HG03520 (cell line): Measurements from ENCODE around the gene NSMF.
A peak's percentile ranks its signal among the peaks of the same experiment; 100 is the strongest.
"Not testable (repeated sequence)": the region's sequence is repeated elsewhere in the genome, so short reads cannot be mapped to it uniquely, and the experiment has no call there.

Experiments
- ATAC-seq: cut with Tn5 transposase; IDR thresholded peaks from one replicate; pipeline ENCODE4 v1.9.1; 2021; ENCODE audit warnings: mild to moderate bottlenecking, moderate library complexity; ENCODE audit not compliant: unreplicated experiment

The NSMF gene

DNA sequence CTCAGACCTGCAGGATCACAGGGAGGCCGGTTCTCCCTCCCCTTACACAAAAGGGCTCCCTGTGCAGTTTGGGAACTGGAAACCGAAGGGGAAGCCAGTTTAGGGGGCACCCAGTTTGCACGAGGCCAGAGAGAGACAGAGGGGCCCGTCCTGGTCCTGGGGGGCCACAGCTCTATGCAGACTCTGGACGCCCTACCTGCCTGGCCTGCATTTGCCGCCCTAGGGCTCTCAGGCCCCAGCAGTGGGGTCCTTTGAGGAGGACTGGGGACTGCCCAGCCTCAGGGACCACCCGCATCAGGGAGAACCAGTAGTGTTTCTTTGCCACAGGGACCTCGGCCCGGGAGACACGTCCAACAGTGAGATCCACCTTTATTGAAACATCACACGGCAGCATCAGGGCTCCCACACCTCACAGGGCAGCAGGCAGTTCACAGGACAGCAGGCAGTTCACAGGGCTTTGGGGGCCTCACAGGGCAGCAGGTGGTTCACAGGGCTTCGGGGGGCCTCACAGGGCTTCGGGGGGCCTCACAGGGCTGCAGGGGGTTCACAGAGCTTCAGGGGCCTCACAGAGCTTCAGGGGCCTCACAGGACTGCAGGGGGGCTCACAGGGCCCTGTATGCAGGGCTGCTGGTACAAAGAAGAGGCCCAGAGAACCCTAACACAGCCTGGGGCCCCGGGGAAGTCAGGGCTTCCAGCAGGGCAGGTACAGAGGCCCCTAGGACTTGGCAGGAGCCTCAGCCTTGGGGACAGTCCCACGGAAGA, 648 bp upstream of the NSMF start:
- ATAC-seq: no peak

DNA sequence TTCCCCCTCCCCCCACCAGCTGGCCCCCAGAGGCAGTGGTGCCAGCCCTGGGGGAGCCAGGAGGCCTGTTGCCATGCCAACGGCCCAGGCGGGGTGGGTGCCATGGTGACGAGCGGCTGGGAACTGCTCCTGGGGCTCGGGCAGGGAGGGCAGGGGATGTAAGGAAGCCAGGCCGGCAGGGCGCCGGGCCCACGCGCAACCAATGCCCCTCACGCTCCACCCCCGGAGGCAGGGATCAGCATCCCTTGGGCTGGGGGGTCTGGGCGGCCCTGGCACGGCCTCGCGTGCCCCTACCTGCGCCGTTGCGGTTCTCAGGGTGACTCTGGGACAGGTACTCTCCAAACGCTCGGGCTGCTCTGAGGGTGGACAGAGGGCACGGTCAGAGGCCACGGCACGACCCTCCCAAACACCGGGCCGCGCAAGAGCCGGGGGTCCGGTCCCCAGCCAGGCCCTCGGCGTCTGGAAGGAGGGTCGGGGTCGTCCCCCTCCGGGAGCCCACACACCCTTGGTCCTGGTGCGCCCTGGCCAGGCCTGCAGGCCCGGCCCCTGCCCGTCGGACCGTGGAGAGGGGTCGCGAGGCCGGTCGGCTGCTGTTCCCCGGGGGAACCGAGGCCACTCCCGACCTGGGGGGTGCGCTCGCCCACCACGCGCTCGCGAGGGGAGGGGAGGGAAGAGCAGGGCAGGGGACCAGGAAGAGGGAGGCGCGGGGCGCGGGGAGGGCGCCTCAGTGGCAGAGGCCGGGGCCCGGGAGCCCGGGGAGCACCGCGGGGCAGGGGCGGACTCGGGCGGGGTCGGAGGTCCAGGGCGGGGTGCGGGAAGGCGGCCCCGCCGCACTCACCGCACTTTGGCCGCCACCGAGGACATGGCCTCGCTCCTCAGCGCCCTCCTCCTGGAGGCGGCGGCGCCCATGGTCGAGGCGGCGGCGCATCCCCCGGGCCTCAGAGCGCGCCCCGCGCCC, 661 bp downstream of the NSMF start:
- peak; percentile 10 for ATAC-seq

DNA sequence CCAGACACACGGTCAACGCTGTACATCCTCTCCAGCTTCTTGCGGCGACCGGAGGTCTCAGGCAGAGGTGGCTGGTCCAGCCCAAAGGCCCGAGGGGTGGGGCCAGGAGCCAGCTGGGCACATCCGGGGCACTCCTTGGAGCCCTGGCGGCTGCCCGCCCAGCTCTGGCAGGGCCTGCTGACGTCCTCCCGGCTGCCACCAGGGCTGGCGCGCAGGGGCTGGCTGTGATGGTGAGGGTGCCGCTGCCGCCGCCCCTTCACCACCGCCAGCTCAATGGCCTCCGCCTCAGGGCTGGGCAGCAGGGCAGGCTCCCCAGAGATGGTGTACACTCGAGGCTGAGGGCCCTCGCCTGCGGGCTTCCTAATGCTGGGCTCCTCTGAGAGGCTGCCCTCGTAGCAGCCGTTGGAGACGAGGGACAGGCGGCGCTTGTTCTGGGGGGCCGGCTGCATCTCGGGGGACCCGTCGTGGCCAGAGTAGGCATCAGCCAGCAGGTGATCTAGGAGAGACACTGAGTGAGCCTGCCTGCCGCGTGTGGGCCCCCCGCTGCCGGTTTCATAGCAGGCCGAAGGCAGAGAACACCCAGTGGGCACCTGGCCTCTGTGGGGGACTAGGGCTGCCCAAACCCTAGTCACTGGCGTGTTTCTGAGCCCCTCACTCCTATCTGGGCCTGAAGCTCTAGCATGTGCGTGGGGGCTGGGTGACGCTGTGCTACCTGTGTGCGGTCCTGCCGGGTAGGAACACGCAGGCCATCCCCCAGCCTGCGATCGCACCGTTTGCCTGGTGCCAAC, 1.5 kb downstream of the NSMF start:
- ATAC-seq: no peak

DNA sequence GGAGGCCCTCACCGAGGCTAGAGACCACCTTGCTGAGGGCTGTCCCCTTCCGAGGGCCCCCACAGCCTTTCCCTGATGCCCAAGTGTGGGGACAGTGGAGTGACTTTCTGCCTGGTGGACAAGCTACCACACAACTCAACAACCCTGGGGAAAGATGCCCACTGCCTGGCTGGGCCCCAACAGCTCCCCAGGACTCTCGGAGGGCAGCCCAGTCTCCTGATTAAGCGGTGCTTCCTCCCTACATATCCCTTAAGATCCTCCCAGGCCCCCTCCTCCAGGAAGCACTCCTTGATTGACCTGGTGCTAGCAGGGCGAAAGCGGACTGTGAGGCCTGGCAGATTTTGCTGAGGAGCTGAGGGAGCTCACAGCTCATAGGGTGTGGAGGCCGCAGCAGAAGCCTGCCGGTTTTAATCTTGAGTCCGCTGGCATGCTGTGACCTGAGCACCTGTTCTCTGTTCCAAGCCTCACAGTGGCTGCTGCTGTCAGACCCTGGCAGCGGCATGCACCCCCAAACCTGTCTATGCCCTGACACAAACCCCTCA, 2.2 kb downstream of the NSMF start:
- no peak for ATAC-seq

DNA sequence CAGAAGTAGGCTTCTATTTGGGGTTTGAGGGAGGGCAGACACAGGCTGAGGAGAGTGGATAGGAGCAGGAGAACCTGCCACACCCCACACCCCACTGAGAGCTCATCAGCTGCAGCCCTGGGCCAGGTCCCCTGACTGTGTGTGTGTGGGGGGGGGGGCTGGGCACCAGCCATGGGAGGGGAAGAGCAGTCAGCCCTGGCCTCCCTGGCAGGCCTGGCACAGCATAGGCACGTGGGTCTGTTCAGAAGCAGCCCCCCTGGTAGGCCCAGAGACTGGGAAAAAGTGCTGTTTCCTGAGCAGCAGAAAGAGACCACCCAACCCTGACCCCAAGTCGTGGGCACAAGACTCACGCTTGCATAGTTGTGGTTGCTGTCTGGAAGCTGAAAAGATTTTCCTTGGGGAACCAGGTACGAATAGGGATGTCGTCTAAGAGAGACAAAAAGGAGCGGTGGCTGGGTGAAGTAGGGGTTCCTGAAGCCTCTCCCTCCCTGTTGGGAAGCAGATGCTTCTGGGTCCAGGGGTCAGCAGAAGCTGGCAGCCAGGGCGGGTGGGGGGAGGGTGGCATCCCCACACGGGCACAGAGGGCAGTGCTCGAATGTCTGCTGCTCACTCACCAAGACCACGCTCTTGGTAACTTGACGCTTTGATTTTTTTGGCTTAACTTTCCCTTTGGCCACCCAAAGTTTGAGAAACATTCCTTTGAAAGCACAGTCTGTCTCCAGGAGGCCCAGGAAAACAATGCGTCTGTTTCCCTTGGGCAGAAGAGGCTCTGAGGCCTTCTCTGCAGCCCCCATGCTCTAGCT, 2.9 kb downstream of the NSMF start:
- ATAC-seq: no peak

DNA sequence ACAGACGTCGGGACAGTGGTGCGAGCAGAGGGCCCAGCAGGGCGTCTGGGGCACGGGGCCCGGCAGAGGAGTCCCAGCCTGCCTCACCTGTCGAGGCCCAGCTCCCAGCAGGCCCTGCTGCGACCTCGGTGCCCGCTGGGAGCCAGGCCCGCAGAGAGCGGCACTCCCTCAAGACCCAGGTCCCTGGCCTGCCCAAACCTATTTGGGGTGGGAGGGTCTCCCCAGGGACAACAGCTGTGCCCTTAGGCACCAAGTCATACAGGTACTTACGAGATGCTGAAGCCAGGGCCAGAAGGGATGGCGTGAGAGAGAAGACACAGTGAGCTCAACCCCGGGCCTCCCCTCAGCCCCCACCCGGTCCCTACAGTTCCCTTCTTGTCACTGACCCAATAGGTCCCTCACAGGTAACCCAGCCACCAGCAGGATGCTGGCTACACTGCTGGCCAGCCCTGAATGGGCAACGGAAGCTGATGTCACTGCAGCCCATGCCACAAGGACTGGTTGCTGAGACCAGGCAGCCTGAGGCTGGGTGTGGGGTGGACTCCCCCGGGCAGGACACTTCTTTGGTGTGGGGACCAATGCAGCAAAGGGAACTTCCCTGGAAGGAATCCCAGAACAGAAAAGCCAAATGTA, 3.7 kb downstream of the NSMF start:
- ATAC-seq: no peak

DNA sequence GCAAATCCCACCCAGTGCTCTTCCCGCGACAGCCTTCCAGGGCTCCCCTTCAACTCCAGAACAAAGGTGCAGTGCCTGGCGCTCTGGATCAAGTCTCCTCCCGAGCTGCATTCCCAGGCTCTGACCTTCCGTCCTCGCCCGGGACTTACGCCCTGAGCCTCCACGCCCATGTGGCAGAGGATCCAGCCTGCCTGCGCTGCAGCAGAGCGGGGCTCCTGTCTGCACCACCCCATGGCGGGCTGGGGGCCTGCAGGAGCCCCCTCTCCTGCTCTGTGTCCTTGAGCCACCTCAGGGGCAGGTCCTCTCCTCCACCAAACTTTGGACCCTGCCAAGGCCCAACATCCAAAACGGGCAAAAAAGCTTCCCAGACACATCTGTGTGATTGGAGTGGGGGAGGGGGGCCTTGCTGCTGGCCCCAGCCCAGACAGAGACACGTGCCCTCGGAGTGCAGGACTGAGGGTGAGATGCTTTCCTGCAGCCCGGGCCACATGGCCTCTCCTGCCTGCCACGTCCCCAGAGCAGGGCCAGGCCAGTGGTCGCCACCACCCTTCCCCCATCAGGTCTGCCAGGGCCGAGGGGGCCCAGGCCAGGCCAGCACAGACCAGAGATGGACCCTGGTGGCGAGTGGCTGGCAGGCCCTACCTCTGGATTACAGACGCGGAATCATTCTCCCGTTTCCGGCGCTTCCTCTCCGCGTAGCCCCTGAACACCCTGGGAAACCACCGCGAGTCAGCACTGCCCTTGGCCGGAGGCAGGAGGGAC, 4.4 kb downstream of the NSMF start:
- ATAC-seq: no peak

DNA sequence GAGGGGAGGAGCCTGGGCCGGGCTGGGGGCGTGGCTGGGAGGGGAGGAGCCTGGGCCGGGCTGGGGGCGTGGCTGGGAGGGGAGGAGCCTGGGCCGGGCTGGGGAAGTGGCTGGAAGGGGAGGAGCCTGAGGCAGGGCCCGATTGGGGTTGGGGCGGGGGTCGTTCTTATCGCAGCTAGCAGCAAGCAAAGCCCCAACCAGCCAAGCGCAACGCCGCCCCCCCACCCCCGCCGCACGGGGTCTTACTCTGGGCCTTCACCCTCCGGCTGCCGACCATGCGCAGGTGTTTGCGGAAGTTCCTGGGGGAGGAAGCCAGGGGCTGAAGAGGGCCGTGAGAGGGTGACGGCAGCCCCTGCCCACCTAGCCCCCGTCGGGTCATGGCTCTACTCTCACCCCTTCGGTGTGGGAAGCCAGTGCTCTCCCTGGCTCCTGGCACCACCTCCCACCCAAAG, 5.0 kb downstream of the NSMF start:
- no peak for ATAC-seq

DNA sequence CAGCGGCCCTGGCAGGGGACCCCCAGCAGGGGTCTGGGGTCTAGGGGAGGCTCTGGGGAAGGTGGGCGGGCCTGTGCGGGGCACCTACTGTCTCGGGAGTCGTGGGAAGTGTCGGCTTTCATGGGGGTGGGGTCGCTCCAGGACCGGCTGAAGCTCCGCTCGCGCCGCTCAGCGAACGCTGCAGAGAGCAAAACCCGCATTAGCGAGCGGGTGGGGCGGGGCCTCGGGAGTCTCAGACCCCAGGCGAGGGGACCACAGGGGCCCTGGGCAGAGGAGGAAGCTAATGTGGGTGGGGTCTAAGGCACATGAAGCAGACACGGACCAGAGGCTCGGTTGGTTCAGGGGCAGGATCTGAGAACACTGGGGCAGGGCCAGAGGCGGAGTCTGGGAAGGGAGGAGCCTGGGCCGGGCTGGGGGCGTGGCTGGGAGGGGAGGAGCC, 5.5 kb downstream of the NSMF start:
- ATAC-seq: no peak

DNA sequence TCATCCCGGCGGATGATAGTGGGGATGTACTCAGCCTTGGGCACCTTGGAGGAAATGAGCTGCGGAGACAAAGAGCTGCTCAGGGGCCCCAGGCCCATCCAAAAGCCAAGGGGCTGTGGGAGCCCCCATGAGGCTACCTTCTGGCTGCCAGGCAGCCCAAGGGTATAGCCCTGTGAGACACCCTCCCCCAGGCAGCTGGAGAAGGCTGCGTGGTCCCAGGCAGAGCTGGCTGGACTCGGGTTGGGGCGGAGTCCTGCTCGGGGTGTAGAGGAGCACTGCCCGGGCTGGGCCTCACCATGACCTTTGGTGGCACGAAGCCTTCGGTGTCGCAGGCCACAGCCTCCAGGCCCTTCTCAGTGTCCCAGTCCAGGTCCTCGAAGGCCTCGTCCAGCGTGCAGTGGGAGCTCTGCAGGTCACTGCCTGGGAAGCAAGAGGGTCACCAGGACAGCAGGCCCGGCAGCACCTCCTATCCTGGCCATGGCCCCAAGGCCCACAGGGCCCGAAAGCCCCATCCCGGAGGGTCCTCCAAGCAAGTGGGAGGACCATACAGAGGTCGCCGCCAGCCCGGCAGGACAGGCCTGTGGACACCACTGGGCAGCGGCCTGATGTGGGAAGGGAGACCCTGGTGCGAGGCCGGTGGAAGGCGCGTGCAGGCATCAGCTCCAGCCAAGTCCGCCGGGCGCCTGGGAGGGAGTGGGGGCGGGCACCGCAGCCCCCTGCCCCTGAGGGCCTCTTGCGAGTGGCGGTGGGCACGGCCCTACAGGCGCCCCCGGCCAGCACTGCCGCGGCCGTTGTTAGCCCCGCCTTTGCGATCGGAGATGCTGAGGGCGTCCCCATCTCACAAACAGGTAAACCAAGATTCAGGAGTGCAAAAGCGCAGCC, 6.1 kb downstream of the NSMF start:
- no peak for ATAC-seq

DNA sequence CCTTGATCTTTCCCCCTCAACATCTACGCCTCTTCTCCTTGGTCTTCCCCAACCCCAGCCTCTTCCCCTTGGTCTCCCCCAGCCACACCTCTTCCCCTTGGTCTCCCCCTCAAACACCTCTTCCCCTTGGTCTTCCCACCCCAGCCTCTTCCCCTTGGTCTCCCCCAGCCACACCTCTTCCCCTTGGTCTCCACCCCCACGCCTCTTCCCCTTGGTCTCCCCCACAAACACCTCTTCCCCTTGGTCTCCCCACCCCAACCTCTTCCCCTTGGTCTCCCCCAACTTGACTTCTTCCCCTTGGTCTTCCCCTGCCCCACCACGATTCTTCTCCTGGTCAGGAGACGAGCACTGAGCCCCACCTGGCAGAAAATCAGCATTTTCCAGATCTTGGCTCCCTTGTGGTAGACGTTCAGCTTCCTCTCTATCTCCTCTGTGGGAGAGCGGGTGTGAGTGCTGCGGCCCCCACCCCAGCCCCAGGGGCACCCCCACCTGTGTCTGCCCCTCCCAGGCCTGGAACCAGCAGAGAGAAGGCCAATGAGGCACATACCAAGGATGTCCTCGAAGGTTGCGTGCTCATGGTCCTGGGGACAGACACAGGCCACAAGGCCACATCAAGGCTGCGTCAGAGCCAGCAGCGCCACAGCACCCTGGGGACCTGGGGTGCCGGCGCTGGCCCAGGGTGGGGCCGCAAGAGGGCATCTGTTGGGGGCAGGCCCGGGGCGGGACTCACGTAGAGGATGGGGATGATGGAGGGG, 7.0 kb downstream of the NSMF start:
- ATAC-seq: no peak

DNA sequence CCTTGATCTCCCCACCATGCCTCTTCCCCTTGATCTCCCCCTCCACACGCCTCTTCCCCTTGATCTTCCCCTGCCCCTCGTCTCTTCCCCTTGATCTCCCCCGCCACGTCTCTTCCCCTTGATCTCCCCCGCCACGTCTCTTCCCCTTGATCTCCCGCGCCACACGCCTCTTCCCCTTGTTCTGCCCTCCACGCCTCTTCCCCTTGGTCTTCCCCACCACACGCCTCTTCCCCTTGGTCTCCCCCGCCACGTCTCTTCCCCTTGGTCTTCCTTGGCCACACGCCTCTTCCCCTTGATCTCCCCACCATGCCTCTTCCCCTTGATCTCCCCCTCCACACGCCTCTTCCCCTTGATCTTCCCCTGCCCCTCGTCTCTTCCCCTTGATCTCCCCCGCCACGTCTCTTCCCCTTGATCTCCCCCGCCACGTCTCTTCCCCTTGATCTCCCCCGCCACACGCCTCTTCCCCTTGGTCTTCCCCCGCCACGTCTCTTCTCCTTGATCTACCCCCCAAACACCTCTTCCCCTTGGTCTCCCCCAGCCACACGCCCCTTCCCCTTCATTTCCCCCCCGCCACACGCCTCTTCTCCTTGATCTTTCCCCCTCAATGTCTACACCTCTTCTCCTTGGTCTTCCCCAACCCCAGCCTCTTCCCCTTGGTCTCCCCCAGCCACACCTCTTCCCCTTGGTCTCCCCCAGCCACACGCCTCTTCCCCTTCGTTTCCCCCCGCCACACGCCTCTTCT, 7.7 kb downstream of the NSMF start:
- not testable (repeated sequence) for ATAC-seq

DNA sequence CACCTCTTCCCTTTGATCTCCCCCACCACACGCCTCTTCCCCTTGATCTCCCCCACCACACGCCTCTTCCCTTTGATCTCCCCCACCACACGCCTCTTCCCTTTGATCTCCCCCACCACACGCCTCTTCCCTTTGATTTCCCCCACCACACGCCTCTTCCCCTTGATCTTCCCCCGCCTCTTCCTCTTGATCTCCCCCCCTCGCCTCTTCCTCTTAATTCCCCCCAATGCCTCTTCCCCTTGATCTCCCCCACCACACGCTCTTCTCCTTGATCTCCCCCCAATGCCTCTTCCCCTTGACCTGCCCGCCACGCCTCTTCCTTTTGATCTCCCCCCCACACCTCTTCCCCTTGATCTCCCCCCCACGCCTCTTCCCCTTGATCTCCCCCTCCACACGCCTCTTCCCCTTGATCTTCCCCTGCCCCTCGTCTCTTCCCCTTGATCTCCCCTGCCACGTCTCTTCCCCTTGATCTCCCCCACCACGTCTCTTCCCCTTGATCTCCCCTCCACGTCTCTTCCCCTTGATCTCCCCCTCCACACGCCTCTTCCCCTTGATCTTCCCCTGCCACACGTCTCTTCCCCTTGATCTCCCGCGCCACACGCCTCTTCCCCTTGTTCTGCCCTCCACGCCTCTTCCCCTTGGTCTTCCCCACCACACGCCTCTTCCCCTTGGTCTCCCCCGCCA, 8.5 kb downstream of the NSMF start:
- not testable (repeated sequence) for ATAC-seq

DNA sequence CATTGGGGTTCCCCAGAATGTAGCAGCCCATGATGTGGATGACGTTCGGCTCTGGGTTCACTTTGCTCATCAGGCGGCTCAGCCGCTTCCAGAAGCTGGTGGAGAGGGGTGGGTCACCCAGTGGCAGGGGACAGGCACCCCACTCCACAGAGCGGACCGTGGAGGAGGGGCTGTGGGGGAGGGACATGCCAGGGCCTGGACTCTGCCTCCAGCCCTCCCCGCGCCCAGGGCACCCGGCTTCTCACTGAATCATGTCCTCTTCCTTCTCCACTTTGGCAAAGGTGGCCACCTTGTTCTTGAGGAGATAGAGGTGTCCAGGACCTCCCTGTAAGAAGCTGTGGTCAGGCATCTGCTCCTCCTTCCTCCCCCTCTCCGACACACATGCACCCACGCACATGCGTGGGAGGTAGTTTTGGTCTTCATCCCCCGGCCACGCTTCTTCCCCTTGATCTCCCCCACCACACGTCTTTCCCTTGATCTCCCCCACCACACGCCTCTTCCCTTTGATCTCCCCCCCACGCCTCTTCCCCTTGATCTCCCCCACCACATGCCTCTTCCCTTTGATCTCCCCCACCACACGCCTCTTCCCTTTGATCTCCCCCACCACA, 9.1 kb downstream of the NSMF start:
- ATAC-seq: no peak

DNA sequence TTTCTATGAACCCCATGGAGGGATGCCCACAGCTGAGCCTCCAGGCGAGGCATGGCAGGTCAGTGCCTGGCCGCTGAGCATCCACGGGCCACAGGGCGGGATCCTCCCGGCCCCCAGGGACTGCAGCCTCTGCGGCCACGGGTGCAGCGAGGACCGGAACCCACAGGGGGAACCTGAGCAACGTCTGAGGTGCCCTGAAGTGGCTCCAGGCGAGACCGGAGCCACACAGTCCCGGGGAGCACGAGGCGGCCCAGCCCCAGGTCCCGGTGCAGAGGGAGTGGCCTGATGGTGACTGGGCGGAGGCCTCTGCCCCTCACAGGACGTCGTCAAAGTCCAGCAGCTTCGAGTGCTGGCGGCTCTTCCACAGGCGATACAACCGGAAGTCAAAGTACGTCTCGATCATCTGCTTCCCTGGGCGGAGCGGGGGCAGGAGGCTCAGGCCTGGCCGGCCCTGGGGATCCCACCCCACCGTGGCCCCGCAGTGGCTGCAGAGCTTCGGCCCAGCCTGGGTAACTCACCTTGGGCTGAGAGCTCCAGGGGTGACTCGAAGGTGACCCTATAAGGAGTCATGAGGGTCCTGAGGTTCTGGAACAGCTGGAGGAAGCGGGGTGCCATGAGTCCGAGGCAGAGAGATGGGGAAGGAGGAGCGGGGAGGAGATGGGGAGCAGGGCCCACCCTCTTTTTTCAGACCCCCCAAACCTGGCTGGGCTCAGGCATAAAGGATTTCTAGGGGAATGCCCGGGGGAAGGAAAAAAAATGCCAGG, 9.9 kb downstream of the NSMF start:
- ATAC-seq: no peak
